H9 (cell line): ENCODE data around the gene RAB25. TPM values are rescaled to one million over a fixed set of nuclear protein-coding genes. Genes with fewer than 3 reads are reported as not detected.

Experiments
- DNase-seq: peaks from one replicate; pipeline ENCODE4 v3.0.0-alpha.2; 2017
- H2AFZ ChIP-seq: one replicate; pipeline ENCODE4 v1.6.1; 2013; ENCODE audit warnings: mild to moderate bottlenecking, low read length, control low read depth, moderate library complexity
- H2AK5ac ChIP-seq: 2 replicates; pipeline ENCODE4 v1.6.1; 2013; ENCODE audit warnings: low read length, control low read depth, mixed read lengths; ENCODE audit not compliant: insufficient read length
- H2BK120ac ChIP-seq: one replicate; pipeline ENCODE4 v1.6.1; 2013; ENCODE audit warnings: low read depth, mild to moderate bottlenecking, low read length, control low read depth, inconsistent platforms; ENCODE audit not compliant: poor library complexity, severe bottlenecking
- H2BK12ac ChIP-seq: 2 replicates; pipeline ENCODE4 v1.6.1; 2013; ENCODE audit warnings: low read length, control low read depth, mixed read lengths, low read depth; ENCODE audit not compliant: insufficient read length
- H2BK15ac ChIP-seq: 2 replicates; pipeline ENCODE4 v1.6.1; 2013; ENCODE audit warnings: low read depth, low read length, control low read depth
- H2BK20ac ChIP-seq: one replicate; pipeline ENCODE4 v1.6.1; 2013; ENCODE audit warnings: low read depth, mild to moderate bottlenecking, low read length, control low read depth, inconsistent platforms; ENCODE audit not compliant: poor library complexity, severe bottlenecking
- H2BK5ac ChIP-seq: 2 replicates; pipeline ENCODE4 v1.6.1; 2013; ENCODE audit warnings: low read length, control low read depth, mixed read lengths; ENCODE audit not compliant: insufficient read length
- H3K14ac ChIP-seq: 2 replicates; pipeline ENCODE4 v1.6.1; 2013; ENCODE audit warnings: low read length, control low read depth; ENCODE audit not compliant: insufficient read depth
- H3K18ac ChIP-seq: 2 replicates; pipeline ENCODE4 v1.6.1; 2013; ENCODE audit warnings: low read depth, mild to moderate bottlenecking, mixed read lengths, low read length, control low read depth; ENCODE audit not compliant: insufficient read length
- H3K23ac ChIP-seq: 2 replicates; pipeline ENCODE4 v1.6.1; 2013; ENCODE audit warnings: low read length, control low read depth, mixed read lengths, low read depth; ENCODE audit not compliant: insufficient read length
- H3K23me2 ChIP-seq: 2 replicates; pipeline ENCODE4 v1.6.1; 2013; ENCODE audit warnings: low read depth, mild to moderate bottlenecking, mixed read lengths, low read length, control low read depth; ENCODE audit not compliant: insufficient read length, poor library complexity, severe bottlenecking
- H3K27ac ChIP-seq: 2 replicates; pipeline ENCODE4 v1.5.1; 2013; ENCODE audit warnings: low read length, control low read depth, mixed read lengths, low read depth; ENCODE audit not compliant: insufficient read length
- H3K27me3 ChIP-seq: 2 replicates; pipeline ENCODE4 v1.6.1; 2013; ENCODE audit warnings: low read length, control low read depth, inconsistent platforms; ENCODE audit not compliant: insufficient read depth
- H3K4ac ChIP-seq: 2 replicates; pipeline ENCODE4 v1.6.1; 2013; ENCODE audit warnings: low read depth, mild to moderate bottlenecking, control low read depth, inconsistent platforms, low read length, moderate library complexity
- H3K4me1 ChIP-seq: 2 replicates; pipeline ENCODE4 v1.6.1; 2013; ENCODE audit warnings: low read length, control low read depth, inconsistent platforms; ENCODE audit not compliant: insufficient read depth
- H3K4me2 ChIP-seq: 2 replicates; pipeline ENCODE4 v1.6.1; 2013; ENCODE audit warnings: low read length, control low read depth, mixed read lengths; ENCODE audit not compliant: insufficient read length, insufficient read depth
- H3K56ac ChIP-seq: 2 replicates; pipeline ENCODE4 v1.6.1; 2013; ENCODE audit warnings: low read depth, mild to moderate bottlenecking, mixed read lengths, low read length, control low read depth; ENCODE audit not compliant: insufficient read length
- H3K79me1 ChIP-seq: 2 replicates; pipeline ENCODE4 v1.6.1; 2013; ENCODE audit warnings: low read depth, mild to moderate bottlenecking, moderate library complexity, low read length, control low read depth, inconsistent platforms; ENCODE audit not compliant: insufficient read depth, poor library complexity, severe bottlenecking
- H3K79me2 ChIP-seq: 2 replicates; pipeline ENCODE4 v1.6.1; 2013; ENCODE audit warnings: low read length, control low read depth, inconsistent platforms; ENCODE audit not compliant: insufficient read depth
- H3K9ac ChIP-seq: 2 replicates; pipeline ENCODE4 v1.6.1; 2013; ENCODE audit warnings: low read length, control low read depth, mixed read lengths; ENCODE audit not compliant: insufficient read length; ENCODE audit errors: extremely low read depth
- H3K9me3 ChIP-seq: one replicate; pipeline ENCODE4 v1.6.1; 2013; ENCODE audit warnings: low read depth, low read length, inconsistent platforms; ENCODE audit not compliant: control insufficient read depth
- H3T11ph ChIP-seq: one replicate; pipeline ENCODE4 v1.6.1; 2013; ENCODE audit warnings: mild to moderate bottlenecking, low read length, control low read depth, inconsistent platforms
- H4K20me1 ChIP-seq: one replicate; pipeline ENCODE4 v1.6.1; 2013; ENCODE audit not compliant: control insufficient read depth, insufficient read length, insufficient read depth
- H4K5ac ChIP-seq: 2 replicates; pipeline ENCODE4 v1.6.1; 2013; ENCODE audit warnings: low read depth, mild to moderate bottlenecking, mixed read lengths, low read length, control low read depth; ENCODE audit not compliant: insufficient read length
- H4K8ac ChIP-seq: replicated peaks from 2 replicates; pipeline ENCODE4 v1.6.1; 2013; ENCODE audit warnings: low read length, control low read depth, mixed read lengths, low read depth; ENCODE audit not compliant: insufficient read length
- H4K91ac ChIP-seq: 2 replicates; pipeline ENCODE4 v1.6.1; 2013; ENCODE audit warnings: low read depth, mild to moderate bottlenecking, moderate library complexity, mixed read lengths, low read length, control low read depth; ENCODE audit not compliant: insufficient read length
- H3K27ac Mint-ChIP-seq, 3 experiments: 2 replicates in 2 of 3; 3 replicates in 1 of 3; pipeline ENCODE4 v1.8.0; 2020 to 2021; ENCODE audit warnings: mixed read lengths in 3 of 3, mild to moderate bottlenecking in 1 of 3, moderate library complexity in 1 of 3
- H3K27me3 Mint-ChIP-seq: 2 replicates; pipeline ENCODE4 v1.8.0; 2021; ENCODE audit warnings: low read depth, mild to moderate bottlenecking, moderate library complexity, mixed read lengths
- H3K36me3 Mint-ChIP-seq, 3 experiments: 2 replicates in 2 of 3; 3 replicates in 1 of 3; pipeline ENCODE4 v1.8.0; 2020 to 2021; ENCODE audit warnings: low read depth in 3 of 3, mixed read lengths in 3 of 3; ENCODE audit not compliant: insufficient read depth in 1 of 3
- H3K4me1 Mint-ChIP-seq, 2 experiments: 2 replicates each; pipeline ENCODE4 v1.8.0; 2020; ENCODE audit warnings: mixed read lengths in 2 of 2
- H3K4me3 Mint-ChIP-seq, 2 experiments: 2 replicates in 1 of 2; 3 replicates in 1 of 2; pipeline ENCODE4 v1.8.0; 2020 to 2021; ENCODE audit warnings: mild to moderate bottlenecking in 2 of 2, mixed read lengths in 2 of 2, moderate library complexity in 1 of 2
- H3K9me3 Mint-ChIP-seq, 2 experiments: 2 replicates in 1 of 2; 3 replicates in 1 of 2; pipeline ENCODE4 v1.8.0; 2020; ENCODE audit warnings: mild to moderate bottlenecking in 2 of 2, mixed read lengths in 2 of 2, moderate library complexity in 1 of 2
- WGBS: extraction: QIAGEN DNeasy Blood & Tissue Kit; methylation state at CpG from one replicate; pipeline ENCODE4 v1.1.7; 2013; ENCODE audit warnings: missing lambda C conversion rate, low lambda C conversion rate, mixed read lengths; ENCODE audit not compliant: insufficient read length; ENCODE audit errors: extremely low coverage; 5-methylcytosine and 5-hydroxymethylcytosine counted together
- total RNA-seq: library from RNA; stranded (reverse); gene quantifications from 2 replicates; pipeline ENCODE4 v1.2.1, GENCODE V29; 2021
- TF ChIP-seq, protein P1 (sequence below): fragments of 200-600 bp; sonication (generic); conservative IDR thresholded peaks from 3 replicates; pipeline ENCODE4 v1.8.0; 2021; ENCODE audit warnings: antibody characterized with exemption, mild to moderate bottlenecking

The RAB25 gene
- total RNA-seq, 1 experiment from 2014 or later, result 43.1 TPM

DNA sequence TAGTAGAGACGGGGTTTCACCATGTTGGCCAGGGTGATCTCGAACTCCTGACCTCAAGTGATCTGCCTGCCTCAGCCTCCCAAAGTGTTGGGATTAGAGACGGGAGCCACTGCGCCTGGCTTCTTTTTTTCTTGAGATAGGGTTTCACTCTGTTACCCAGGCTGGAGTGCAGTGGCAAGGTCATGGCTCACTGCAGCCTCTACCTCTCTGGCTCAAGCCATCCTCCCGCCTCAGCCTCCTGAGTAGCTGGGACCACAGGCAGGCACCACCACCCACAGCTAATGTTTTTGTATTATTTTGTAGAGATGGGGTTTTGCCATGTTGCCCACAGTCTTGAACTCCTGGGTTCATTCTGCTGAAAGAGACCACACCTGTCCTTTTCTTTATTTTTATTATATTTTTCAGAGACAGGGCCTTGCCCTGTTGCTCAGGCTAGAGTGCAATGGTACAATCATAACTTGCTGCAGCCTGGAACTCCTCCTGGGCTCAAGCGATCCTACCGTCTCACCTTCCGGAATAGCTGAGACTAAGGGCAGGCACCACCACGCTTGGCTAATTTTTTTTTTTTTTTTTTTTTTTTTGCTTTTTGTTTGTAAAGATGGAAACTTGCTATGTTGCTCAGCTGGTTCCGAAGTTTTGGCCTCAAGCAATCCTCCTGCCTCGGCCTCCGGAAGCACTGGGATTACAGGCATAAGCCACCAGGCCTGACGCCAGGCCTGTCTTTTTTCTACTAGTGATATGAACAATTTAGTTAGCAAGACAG lies 56.6 kb downstream of the RAB25 start:
- H3K23me2 ChIP-seq, result peaks cover 13% of the 10 kb centered on the region
- no peaks in the 10 kb centered on the region for H4K20me1 ChIP-seq
- H3K9ac ChIP-seq, result no peak overlapping the region

More for the DNA sequence above, 56.6 kb downstream of the RAB25 start:
- H3K36me3 Mint-ChIP-seq, result peaks cover 0 to 9% (median 2%) of the 10 kb centered on the region in 3 experiments; a peak in 3 of 7 replicates
- peaks cover 7% of the 10 kb centered on the region for H3K27me3 Mint-ChIP-seq
- TF ChIP-seq, protein P1, sequence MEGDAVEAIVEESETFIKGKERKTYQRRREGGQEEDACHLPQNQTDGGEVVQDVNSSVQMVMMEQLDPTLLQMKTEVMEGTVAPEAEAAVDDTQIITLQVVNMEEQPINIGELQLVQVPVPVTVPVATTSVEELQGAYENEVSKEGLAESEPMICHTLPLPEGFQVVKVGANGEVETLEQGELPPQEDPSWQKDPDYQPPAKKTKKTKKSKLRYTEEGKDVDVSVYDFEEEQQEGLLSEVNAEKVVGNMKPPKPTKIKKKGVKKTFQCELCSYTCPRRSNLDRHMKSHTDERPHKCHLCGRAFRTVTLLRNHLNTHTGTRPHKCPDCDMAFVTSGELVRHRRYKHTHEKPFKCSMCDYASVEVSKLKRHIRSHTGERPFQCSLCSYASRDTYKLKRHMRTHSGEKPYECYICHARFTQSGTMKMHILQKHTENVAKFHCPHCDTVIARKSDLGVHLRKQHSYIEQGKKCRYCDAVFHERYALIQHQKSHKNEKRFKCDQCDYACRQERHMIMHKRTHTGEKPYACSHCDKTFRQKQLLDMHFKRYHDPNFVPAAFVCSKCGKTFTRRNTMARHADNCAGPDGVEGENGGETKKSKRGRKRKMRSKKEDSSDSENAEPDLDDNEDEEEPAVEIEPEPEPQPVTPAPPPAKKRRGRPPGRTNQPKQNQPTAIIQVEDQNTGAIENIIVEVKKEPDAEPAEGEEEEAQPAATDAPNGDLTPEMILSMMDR, result no peak
- H3K9me3 ChIP-seq, result no peaks in the 10 kb centered on the region
- H2AFZ ChIP-seq, result no peak overlapping the region
- peaks cover 2% of the 10 kb centered on the region; the same call in 1 of the 2 replicates for H3K4me1 ChIP-seq
- no peak overlapping the region for H4K91ac ChIP-seq
- H4K8ac ChIP-seq, result no peak overlapping the region
- no peak overlapping the region for H4K5ac ChIP-seq
- H3K56ac ChIP-seq, result no peak overlapping the region
- H2BK120ac ChIP-seq, result no peak overlapping the region
- H3K4me3 Mint-ChIP-seq, result no peak overlapping the region
- H2AK5ac ChIP-seq, result no peak overlapping the region
- H3K27ac Mint-ChIP-seq, result no peak overlapping the region
- H3K4ac ChIP-seq, result no peak overlapping the region
- H2BK5ac ChIP-seq, result no peak overlapping the region
- H3K23ac ChIP-seq, result no peak overlapping the region
- no peak overlapping the region for H2BK12ac ChIP-seq
- H2BK20ac ChIP-seq, result no peak overlapping the region
- H3K79me1 ChIP-seq, result no peaks in the 10 kb centered on the region
- WGBS, result no CpG with 5 or more reads among the region's 13 CpGs
- H3K27me3 ChIP-seq, result no peaks in the 10 kb centered on the region
- H3K18ac ChIP-seq, result no peak overlapping the region
- no peak overlapping the region for H3T11ph ChIP-seq
- peaks cover 54 to 68% of the 10 kb centered on the region in 2 experiments for H3K4me1 Mint-ChIP-seq
- no peak overlapping the region for H2BK15ac ChIP-seq
- H3K79me2 ChIP-seq, result no peaks in the 10 kb centered on the region
- no peak overlapping the region for H3K27ac ChIP-seq
- no peaks in the 10 kb centered on the region; a peak in 1 of 5 replicates for H3K9me3 Mint-ChIP-seq
- H3K14ac ChIP-seq, result no peak overlapping the region
- no peak overlapping the region for H3K4me2 ChIP-seq
- no peak for DNase-seq
